Vagina (tissue), 2 donors: Measurements from ENCODE around the gene MYBPH. TPM values are rescaled to one million over a fixed set of nuclear protein-coding genes. Genes with fewer than 3 reads are reported as not detected.

Experiments
- DNase-seq, 2 donors: peaks; one replicate each; pipeline ENCODE4 v3.0.0-alpha.2; 2017; ENCODE audit errors: extremely low spot score in 2 of 2
- H3K27ac ChIP-seq: fragments of 200-600 bp; sonication (generic); one replicate; pipeline ENCODE4 v1.5.1; 2019
- H3K27me3 ChIP-seq: fragments of 200-600 bp; sonication (generic); one replicate; pipeline ENCODE4 v1.5.1; 2019
- H3K36me3 ChIP-seq, 2 donors: fragments of 200-600 bp; sonication (generic); one replicate each; pipeline ENCODE4 v1.5.1; 2017 to 2019
- H3K4me1 ChIP-seq: fragments of 200-600 bp; sonication (generic); one replicate; pipeline ENCODE4 v1.5.1; 2019
- H3K4me3 ChIP-seq, 2 donors: fragments of 200-600 bp; sonication (generic); 1 replicate in 1 of 2; 2 replicates in 1 of 2; pipeline ENCODE4 v1.5.1; 2016 to 2019
- H3K9me3 ChIP-seq: fragments of 200-600 bp; sonication (generic); one replicate; pipeline ENCODE4 v1.5.1; 2019
- CTCF ChIP-seq, 3 experiments: fragments of 450-650 bp in 2 of 3; fragments of 200-600 bp in 1 of 3; sonication (generic) in 1 of 3; IDR thresholded peaks; one replicate each; pipeline ENCODE4 v1.5.1; 2017 to 2019; ENCODE audit warnings: antibody characterized with exemption in 3 of 3, mild to moderate bottlenecking in 2 of 3, moderate library complexity in 2 of 3
- POLR2A ChIP-seq, 2 donors: fragments of 450-650 bp; IDR thresholded peaks; one replicate each; pipeline ENCODE4 v1.6.1; 2017; ENCODE audit warnings: antibody characterized with exemption in 2 of 2, mild to moderate bottlenecking in 2 of 2, moderate library complexity in 2 of 2
- POLR2AphosphoS5 ChIP-seq, 2 donors: sonication (generic); formaldehyde crosslinking; IDR thresholded peaks; one replicate each; pipeline ENCODE4 v1.9.0; 2017; ENCODE audit warnings: antibody characterized with exemption in 2 of 2, mild to moderate bottlenecking in 2 of 2, low read depth in 1 of 2; ENCODE audit not compliant: insufficient read depth in 1 of 2
- intact Hi-C: fragments of 100-400 bp; cut with DNase I; formaldehyde crosslinking; loops from one replicate; pipeline ENCODE4 v1.15.1; 2023
- total RNA-seq: library from RNA; depleted of rRNA; stranded (reverse); fragments of >200 nt; gene quantifications from one replicate; pipeline ENCODE4 v1.2.3, GENCODE V29; 2016

Gene MYBPH
- total RNA-seq, 1 donor from 2014 or later = not detected

- TF ChIP-seq CTCF (IDR thresholded peaks at IDR 0.05) (no peak), POLR2A (IDR thresholded peaks at IDR 0.05) (no peak), POLR2AphosphoS5 (IDR thresholded peaks at IDR 0.05; ENCODE audit: insufficient read depth in 1 of 2, low read depth in 1 of 2) (no peak)
- no peaks in the 10 kb centered on the region for H3K27me3 ChIP-seq
- H3K27ac ChIP-seq = no peak overlapping the region
- H3K4me1 ChIP-seq = peaks cover 28% of the 10 kb centered on the region
- no peak for DNase-seq
- no peaks in the 10 kb centered on the region for H3K36me3 ChIP-seq
- no peak overlapping the region for H3K4me3 ChIP-seq
- intact Hi-C loops = no loop called here
- H3K9me3 ChIP-seq = no peaks in the 10 kb centered on the region
Observed at GRCh38 chr1:203173566-203173965, 2.1 kb downstream of the MYBPH start.

- H3K4me1 ChIP-seq = peaks cover 23% of the 10 kb centered on the region
- H3K9me3 ChIP-seq = no peaks in the 10 kb centered on the region
- H3K27ac ChIP-seq = no peak overlapping the region
- intact Hi-C loops = no loop called here
- no peaks in the 10 kb centered on the region for H3K27me3 ChIP-seq
- DNase-seq = no peak
- no peak overlapping the region for H3K4me3 ChIP-seq
- H3K36me3 ChIP-seq = no peaks in the 10 kb centered on the region
- TF ChIP-seq POLR2A (IDR thresholded peaks at IDR 0.05) = no peak
- no peak for TF ChIP-seq POLR2AphosphoS5 (IDR thresholded peaks at IDR 0.05; ENCODE audit: insufficient read depth in 1 of 2, low read depth in 1 of 2)
Observed at GRCh38 chr1:203173011-203173555, 2.5 kb downstream of the MYBPH start.

- Histone ChIP-seq H3K27ac (no peak overlapping the region), H3K9me3 (no peaks in the 10 kb centered on the region), H3K4me1 (peaks cover 16% of the 10 kb centered on the region), H3K4me3 (no peak overlapping the region), H3K36me3 (no peaks in the 10 kb centered on the region), H3K27me3 (no peaks in the 10 kb centered on the region)
- TF ChIP-seq POLR2AphosphoS5 (IDR thresholded peaks at IDR 0.05; ENCODE audit: insufficient read depth in 1 of 2, low read depth in 1 of 2) = no peak
- TF ChIP-seq CTCF (IDR thresholded peaks at IDR 0.05) = peak in 2 of 3 experiments; percentile 38 to 43
- no peak for DNase-seq
- intact Hi-C loops = no loop called here
Observed at GRCh38 chr1:203172184-203173010, 3.2 kb downstream of the MYBPH start.

GRCh38 chr1:203171341-203172183 is 4.1 kb downstream of the MYBPH start:
- Histone ChIP-seq H3K36me3 (no peaks in the 10 kb centered on the region), H3K27ac (no peak overlapping the region), H3K27me3 (no peaks in the 10 kb centered on the region), H3K9me3 (no peaks in the 10 kb centered on the region), H3K4me3 (no peak overlapping the region), H3K4me1 (peaks cover 8% of the 10 kb centered on the region)
- DNase-seq = no peak
- TF ChIP-seq POLR2A (IDR thresholded peaks at IDR 0.05) (no peak), POLR2AphosphoS5 (IDR thresholded peaks at IDR 0.05; ENCODE audit: insufficient read depth in 1 of 2, low read depth in 1 of 2) (no peak), CTCF (IDR thresholded peaks at IDR 0.05) (no peak)
- intact Hi-C loops = no loop called here

- H3K27me3 ChIP-seq = no peaks in the 10 kb centered on the region
- peaks cover 4% of the 10 kb centered on the region for H3K4me1 ChIP-seq
- intact Hi-C loops = no loop called here
- H3K4me3 ChIP-seq = no peak overlapping the region
- no peaks in the 10 kb centered on the region for H3K36me3 ChIP-seq
- no peak overlapping the region for H3K27ac ChIP-seq
- TF ChIP-seq POLR2A (IDR thresholded peaks at IDR 0.05) (no peak), POLR2AphosphoS5 (IDR thresholded peaks at IDR 0.05; ENCODE audit: insufficient read depth in 1 of 2, low read depth in 1 of 2) (no peak), CTCF (IDR thresholded peaks at IDR 0.05) (no peak)
- no peaks in the 10 kb centered on the region for H3K9me3 ChIP-seq
- no peak for DNase-seq
Observed at GRCh38 chr1:203170625-203171330, 4.8 kb downstream of the MYBPH start.
